ENCODE results near the gene SNX4. TPM values are rescaled to one million over a fixed set of nuclear protein-coding genes. Genes with fewer than 3 reads are reported as not detected.

SNX4 gene
- total RNA-seq, 2 donors from 2014 or later = 21.3 to 30.0 TPM

DNA sequence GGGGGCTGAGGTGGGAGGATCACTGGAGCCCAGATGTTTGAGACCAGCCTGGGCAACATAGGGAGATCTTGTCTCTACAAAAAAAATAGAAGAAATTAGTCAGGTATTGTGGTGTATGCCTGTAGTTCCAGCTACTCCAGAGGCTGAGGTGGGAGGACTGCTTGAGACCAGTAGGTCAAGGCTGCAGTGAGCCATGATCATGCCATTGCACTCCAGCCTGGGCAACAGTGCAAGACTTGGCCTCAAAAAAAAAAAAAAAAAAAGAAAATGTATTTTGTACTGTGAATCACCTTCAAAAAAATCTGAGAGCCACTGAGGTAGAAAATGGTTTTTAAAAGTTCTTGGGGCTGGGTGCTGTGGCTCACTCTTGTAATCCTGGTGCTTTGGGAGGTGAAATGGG is 4.6 kb downstream of the SNX4 start:
- Histone ChIP-seq H3K36me3 (no peaks in the 10 kb centered on the region), H3K27ac (no peak overlapping the region), H3K4me1 (peaks cover 0 to 46% of the 10 kb centered on the region in 2 donors), H3K9me3 (no peaks in the 10 kb centered on the region), H3K27me3 (no peaks in the 10 kb centered on the region), H3K4me3 (no peak overlapping the region)
- no peak for DNase-seq (ENCODE audit: low spot score)
- TF ChIP-seq, protein P1, sequence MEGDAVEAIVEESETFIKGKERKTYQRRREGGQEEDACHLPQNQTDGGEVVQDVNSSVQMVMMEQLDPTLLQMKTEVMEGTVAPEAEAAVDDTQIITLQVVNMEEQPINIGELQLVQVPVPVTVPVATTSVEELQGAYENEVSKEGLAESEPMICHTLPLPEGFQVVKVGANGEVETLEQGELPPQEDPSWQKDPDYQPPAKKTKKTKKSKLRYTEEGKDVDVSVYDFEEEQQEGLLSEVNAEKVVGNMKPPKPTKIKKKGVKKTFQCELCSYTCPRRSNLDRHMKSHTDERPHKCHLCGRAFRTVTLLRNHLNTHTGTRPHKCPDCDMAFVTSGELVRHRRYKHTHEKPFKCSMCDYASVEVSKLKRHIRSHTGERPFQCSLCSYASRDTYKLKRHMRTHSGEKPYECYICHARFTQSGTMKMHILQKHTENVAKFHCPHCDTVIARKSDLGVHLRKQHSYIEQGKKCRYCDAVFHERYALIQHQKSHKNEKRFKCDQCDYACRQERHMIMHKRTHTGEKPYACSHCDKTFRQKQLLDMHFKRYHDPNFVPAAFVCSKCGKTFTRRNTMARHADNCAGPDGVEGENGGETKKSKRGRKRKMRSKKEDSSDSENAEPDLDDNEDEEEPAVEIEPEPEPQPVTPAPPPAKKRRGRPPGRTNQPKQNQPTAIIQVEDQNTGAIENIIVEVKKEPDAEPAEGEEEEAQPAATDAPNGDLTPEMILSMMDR (IDR thresholded peaks at IDR 0.05) = no peak

DNA sequence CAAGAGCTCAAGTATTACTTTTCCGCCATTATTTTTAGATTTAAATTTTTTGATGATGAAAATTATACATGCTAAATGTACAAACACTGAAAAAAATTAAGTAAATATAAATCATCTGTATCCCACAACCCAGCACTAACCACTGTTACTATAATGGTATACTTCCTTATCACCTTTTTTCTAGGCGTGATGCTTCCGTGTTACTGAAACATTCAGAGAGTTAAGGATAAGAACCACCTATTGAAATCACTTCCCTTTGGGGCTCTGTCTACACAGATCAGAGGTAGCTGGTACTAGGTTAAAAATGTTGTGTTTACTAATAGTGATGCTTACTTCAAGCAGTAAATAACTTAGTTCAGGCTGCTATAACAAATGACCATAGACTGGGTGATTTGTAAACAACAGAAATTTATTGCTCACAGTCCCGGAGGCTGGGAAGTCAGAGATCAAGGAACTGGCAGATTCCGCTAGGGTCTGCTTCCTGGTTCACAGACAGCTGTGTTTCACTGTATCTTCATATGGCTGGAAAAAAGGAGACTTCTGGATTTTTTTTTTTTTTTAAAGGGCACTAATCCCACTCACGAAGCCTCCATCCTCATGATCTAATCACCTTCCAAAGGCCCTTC is 6.4 kb downstream of the SNX4 start:
- no peak for DNase-seq (ENCODE audit: low spot score)
- H3K4me3 ChIP-seq = no peak overlapping the region
- no peak overlapping the region for H3K27ac ChIP-seq
- no peaks in the 10 kb centered on the region for H3K27me3 ChIP-seq
- peaks cover 0 to 34% of the 10 kb centered on the region in 2 donors for H3K4me1 ChIP-seq
- H3K36me3 ChIP-seq = no peaks in the 10 kb centered on the region
- no peaks in the 10 kb centered on the region for H3K9me3 ChIP-seq
- TF ChIP-seq, protein P1 (IDR thresholded peaks at IDR 0.05) = no peak

- no peak overlapping the region for H3K4me3 ChIP-seq
- peaks cover 0 to 6% of the 10 kb centered on the region in 2 donors for H3K9me3 ChIP-seq
- TF ChIP-seq, protein P1 (IDR thresholded peaks at IDR 0.05) = no peak
- peaks cover 0 to 24% of the 10 kb centered on the region in 2 donors for H3K4me1 ChIP-seq
- H3K27me3 ChIP-seq = no peaks in the 10 kb centered on the region
- no peak overlapping the region for H3K27ac ChIP-seq
- no peak for DNase-seq (ENCODE audit: low spot score)
- H3K36me3 ChIP-seq = peaks cover 4% of the 10 kb centered on the region
Observed at GRCh38 chr3:125512135-125512920, 7.7 kb downstream of the SNX4 start.

GRCh38 chr3:125511420-125512118 is 8.4 kb downstream of the SNX4 start:
- H3K27me3 ChIP-seq = no peaks in the 10 kb centered on the region
- peaks cover 0 to 20% of the 10 kb centered on the region in 2 donors for H3K4me1 ChIP-seq
- H3K9me3 ChIP-seq = peaks cover 0 to 11% of the 10 kb centered on the region in 2 donors
- TF ChIP-seq, protein P1 (IDR thresholded peaks at IDR 0.05) = no peak
- H3K4me3 ChIP-seq = no peak overlapping the region
- DNase-seq (ENCODE audit: low spot score) = no peak
- no peak overlapping the region for H3K27ac ChIP-seq
- peaks cover 7% of the 10 kb centered on the region for H3K36me3 ChIP-seq

GRCh38 chr3:125507128-125507527 is 12.9 kb downstream of the SNX4 start:
- Histone ChIP-seq H3K36me3 (peaks cover 16% of the 10 kb centered on the region), H3K27ac (no peak overlapping the region), H3K27me3 (no peaks in the 10 kb centered on the region), H3K9me3 (peaks cover 0 to 11% of the 10 kb centered on the region in 2 donors), H3K4me1 (peaks cover 0 to 9% of the 10 kb centered on the region in 2 donors), H3K4me3 (no peak overlapping the region)
- DNase-seq (ENCODE audit: low spot score) = no peak
- TF ChIP-seq, protein P1 (IDR thresholded peaks at IDR 0.05) = no peak

All from right atrium auricular region (tissue), 2 donors.